Fibroblast of mammary gland (primary cell): ENCODE measurements around the gene ADAM23.

ENCODE experiments used
- DNase-seq: peaks from one replicate; pipeline ENCODE4 v3.0.0-alpha.2; 2010; ENCODE audit warnings: low read depth
- H3K4me3 ChIP-seq: 2 replicates; pipeline ENCODE4 v1.5.1; 2011; ENCODE audit warnings: low read depth, mild to moderate bottlenecking, low read length, moderate library complexity; ENCODE audit not compliant: control insufficient read depth
- TF ChIP-seq, protein P1 (sequence below): conservative IDR thresholded peaks from 2 replicates; pipeline ENCODE4 v1.5.1; 2011; ENCODE audit warnings: low read depth, low read length, inconsistent platforms; ENCODE audit not compliant: control insufficient read depth, insufficient read depth

Gene ADAM23

DNA sequence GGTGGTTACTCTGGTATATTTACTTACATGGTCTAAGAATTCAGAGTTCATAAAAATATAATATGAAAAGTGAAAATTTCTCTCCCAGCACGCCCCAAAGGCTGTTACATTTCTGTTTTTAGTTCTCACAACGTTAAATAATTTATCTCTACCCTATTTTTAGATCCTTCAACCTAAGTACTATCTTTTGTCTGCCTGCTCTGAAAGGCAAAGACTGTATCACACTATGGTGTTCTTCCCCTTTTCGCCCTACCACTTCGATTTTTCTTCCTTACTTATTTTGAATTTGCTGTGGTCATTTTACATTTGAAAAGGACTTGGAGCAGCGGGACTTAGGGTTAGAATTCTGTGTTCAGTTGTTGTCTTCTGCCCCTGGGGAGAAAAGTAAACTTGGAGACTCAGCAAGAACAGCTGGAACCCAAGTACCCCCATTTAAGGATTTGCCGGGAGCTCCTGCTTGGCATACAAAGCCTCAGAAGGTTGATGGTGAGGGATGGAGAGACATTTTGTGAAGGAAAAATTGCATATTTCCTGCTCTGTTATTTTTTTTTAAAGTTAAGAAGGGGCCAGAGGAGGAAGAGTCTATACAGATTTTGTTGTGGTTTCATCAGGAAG, 19.0 kb downstream of the ADAM23 start:
- no peak for DNase-seq

DNA sequence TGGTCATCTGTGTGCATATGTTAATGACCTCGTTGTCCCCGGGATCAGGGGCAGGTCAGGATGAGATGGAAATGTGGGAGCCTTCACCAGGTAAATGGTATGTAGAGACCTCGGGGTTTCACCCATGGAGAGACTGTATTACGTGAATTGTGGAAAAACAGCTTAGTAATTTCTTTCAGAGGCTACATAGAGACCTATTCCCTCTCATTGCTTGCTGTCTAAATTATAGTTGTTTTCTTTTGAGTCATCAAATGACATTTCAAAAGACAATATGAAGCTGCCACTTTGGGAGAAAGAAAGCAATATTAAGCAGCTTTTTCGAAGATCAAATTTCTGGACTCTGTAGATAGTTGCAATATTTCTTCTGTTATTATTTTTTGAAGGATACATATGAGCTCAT, 20.4 kb downstream of the ADAM23 start:
- TF ChIP-seq, protein P1, sequence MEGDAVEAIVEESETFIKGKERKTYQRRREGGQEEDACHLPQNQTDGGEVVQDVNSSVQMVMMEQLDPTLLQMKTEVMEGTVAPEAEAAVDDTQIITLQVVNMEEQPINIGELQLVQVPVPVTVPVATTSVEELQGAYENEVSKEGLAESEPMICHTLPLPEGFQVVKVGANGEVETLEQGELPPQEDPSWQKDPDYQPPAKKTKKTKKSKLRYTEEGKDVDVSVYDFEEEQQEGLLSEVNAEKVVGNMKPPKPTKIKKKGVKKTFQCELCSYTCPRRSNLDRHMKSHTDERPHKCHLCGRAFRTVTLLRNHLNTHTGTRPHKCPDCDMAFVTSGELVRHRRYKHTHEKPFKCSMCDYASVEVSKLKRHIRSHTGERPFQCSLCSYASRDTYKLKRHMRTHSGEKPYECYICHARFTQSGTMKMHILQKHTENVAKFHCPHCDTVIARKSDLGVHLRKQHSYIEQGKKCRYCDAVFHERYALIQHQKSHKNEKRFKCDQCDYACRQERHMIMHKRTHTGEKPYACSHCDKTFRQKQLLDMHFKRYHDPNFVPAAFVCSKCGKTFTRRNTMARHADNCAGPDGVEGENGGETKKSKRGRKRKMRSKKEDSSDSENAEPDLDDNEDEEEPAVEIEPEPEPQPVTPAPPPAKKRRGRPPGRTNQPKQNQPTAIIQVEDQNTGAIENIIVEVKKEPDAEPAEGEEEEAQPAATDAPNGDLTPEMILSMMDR = no peak
- DNase-seq = no peak
- no peak overlapping the region for H3K4me3 ChIP-seq

More for the DNA sequence above, 19.0 kb downstream of the ADAM23 start:
- TF ChIP-seq, protein P1 = no peak
- no peak overlapping the region for H3K4me3 ChIP-seq

DNA sequence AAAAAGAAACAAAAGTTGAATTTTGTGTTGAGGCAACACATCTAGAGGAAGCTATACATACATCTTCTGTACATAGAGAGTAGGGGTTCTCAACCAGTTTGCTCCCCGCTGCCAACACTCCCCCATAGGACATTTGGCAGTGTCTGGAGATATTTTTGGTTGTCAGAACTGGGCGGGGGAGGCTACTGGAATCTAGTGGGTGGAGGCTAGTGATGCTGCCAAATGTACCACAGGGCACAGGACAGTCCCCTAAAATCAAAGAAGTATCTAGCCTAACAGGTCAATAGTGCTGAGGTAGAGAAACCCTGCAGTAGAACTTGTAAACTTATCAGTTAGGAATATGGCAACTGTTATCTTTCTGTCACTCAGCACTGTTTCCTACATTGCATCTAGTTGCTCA, 21.3 kb downstream of the ADAM23 start:
- TF ChIP-seq, protein P1 = no peak
- no peak overlapping the region for H3K4me3 ChIP-seq
- DNase-seq = no peak

DNA sequence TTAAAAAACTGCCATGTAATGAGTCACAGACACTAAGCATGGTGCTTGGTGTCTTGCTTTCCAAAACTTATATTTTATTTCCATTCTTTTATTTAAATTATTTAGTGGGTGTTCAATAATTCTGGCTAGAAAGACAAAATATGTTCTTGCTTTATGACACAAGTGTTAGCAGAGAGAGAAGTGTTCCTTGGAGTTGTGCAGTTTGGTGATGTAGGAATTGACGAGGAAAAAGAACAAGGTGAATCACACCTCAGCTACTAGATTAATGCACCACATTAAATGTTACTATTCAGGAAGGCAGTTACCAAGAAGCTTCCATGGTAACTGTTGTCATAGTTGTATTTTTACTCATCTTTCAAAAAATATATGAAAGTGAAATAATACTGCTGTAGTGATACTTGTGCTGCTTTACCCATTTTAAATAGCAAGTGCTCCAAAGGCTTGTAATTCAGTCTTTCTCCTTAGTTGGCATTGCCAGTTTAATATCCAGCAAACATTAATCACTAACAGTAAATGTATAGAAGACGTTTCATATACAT, 28.3 kb downstream of the ADAM23 start:
- no peak overlapping the region for H3K4me3 ChIP-seq
- DNase-seq = no peak
- TF ChIP-seq, protein P1 = no peak

DNA sequence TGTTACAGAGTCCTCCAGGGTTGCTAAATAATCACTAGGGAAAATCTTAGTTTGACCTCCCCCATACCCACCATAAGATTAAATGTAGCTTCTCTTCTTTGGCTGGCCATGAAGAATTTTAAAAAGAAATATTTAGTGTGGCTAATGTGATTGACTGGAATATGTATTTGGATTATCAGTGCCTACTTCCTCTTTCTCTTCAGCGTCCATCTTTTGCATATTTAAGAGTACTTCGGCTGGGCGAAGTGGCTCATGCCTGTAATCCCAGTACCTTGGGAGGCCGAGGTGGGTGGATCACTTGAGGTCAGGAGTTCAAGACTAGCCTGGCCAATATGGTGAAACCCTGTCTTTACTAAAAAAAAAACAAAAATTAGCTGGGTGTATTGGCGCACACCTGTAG, 28.8 kb downstream of the ADAM23 start:
- TF ChIP-seq, protein P1 = no peak
- no peak for DNase-seq
- H3K4me3 ChIP-seq = no peak overlapping the region

DNA sequence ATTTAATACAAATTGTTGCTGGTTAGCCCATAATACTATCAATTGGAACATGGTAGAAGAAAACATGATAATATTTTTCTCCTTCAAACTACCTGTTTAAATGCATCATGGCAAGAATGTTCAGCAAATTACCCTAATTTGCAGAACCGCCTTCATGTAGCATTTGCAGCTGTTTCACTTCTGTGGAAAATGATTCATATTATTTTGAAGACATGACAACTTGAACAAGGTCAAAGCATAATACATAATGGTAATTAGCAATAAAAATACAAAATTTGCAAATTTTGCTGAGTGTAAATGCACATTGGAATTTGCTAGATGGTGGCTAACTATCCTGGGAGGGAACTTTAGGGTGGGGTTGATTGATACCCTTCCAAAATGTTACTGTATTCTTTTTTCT, 30.8 kb downstream of the ADAM23 start:
- no peak overlapping the region for H3K4me3 ChIP-seq
- TF ChIP-seq, protein P1 = no peak
- DNase-seq = no peak

DNA sequence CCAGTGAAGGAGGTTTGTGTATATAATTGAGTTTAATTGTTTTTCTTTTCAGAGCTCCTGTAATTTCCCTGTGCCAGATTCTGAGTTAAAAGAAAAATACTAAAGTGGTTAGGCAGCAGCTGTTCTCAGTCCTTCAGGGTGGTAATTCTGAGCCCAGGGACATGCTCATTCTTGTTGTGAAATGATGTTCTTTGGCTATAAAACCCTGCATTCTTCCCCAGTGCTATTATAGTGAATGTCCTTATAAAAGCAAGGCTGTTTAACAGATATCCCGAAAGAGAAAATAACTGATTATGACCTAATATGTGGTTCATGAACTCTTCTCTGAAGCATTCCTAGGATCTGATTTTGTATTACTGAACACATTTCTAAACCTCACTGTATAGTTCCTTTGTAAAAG, 34.0 kb downstream of the ADAM23 start:
- H3K4me3 ChIP-seq = no peak overlapping the region
- peak; percentile 48 for DNase-seq
- TF ChIP-seq, protein P1 = no peak
